H9 (cell line): ENCODE data around the gene LFNG. TPM values are rescaled to one million over a fixed set of nuclear protein-coding genes. Genes with fewer than 3 reads are reported as not detected.

Experiments used
- DNase-seq: peaks from one replicate; pipeline ENCODE4 v3.0.0-alpha.2; 2017
- H2AFZ ChIP-seq: one replicate; pipeline ENCODE4 v1.6.1; 2013; ENCODE audit warnings: mild to moderate bottlenecking, low read length, control low read depth, moderate library complexity
- H2AK5ac ChIP-seq: 2 replicates; pipeline ENCODE4 v1.6.1; 2013; ENCODE audit warnings: low read length, control low read depth, mixed read lengths; ENCODE audit not compliant: insufficient read length
- H2BK120ac ChIP-seq: one replicate; pipeline ENCODE4 v1.6.1; 2013; ENCODE audit warnings: low read depth, mild to moderate bottlenecking, low read length, control low read depth, inconsistent platforms; ENCODE audit not compliant: poor library complexity, severe bottlenecking
- H2BK12ac ChIP-seq: 2 replicates; pipeline ENCODE4 v1.6.1; 2013; ENCODE audit warnings: low read length, control low read depth, mixed read lengths, low read depth; ENCODE audit not compliant: insufficient read length
- H2BK15ac ChIP-seq: 2 replicates; pipeline ENCODE4 v1.6.1; 2013; ENCODE audit warnings: low read depth, low read length, control low read depth
- H2BK20ac ChIP-seq: one replicate; pipeline ENCODE4 v1.6.1; 2013; ENCODE audit warnings: low read depth, mild to moderate bottlenecking, low read length, control low read depth, inconsistent platforms; ENCODE audit not compliant: poor library complexity, severe bottlenecking
- H2BK5ac ChIP-seq: 2 replicates; pipeline ENCODE4 v1.6.1; 2013; ENCODE audit warnings: low read length, control low read depth, mixed read lengths; ENCODE audit not compliant: insufficient read length
- H3K14ac ChIP-seq: 2 replicates; pipeline ENCODE4 v1.6.1; 2013; ENCODE audit warnings: low read length, control low read depth; ENCODE audit not compliant: insufficient read depth
- H3K18ac ChIP-seq: 2 replicates; pipeline ENCODE4 v1.6.1; 2013; ENCODE audit warnings: low read depth, mild to moderate bottlenecking, mixed read lengths, low read length, control low read depth; ENCODE audit not compliant: insufficient read length
- H3K23ac ChIP-seq: 2 replicates; pipeline ENCODE4 v1.6.1; 2013; ENCODE audit warnings: low read length, control low read depth, mixed read lengths, low read depth; ENCODE audit not compliant: insufficient read length
- H3K23me2 ChIP-seq: 2 replicates; pipeline ENCODE4 v1.6.1; 2013; ENCODE audit warnings: low read depth, mild to moderate bottlenecking, mixed read lengths, low read length, control low read depth; ENCODE audit not compliant: insufficient read length, poor library complexity, severe bottlenecking
- H3K27ac ChIP-seq: 2 replicates; pipeline ENCODE4 v1.5.1; 2013; ENCODE audit warnings: low read length, control low read depth, mixed read lengths, low read depth; ENCODE audit not compliant: insufficient read length
- H3K27me3 ChIP-seq: 2 replicates; pipeline ENCODE4 v1.6.1; 2013; ENCODE audit warnings: low read length, control low read depth, inconsistent platforms; ENCODE audit not compliant: insufficient read depth
- H3K4ac ChIP-seq: 2 replicates; pipeline ENCODE4 v1.6.1; 2013; ENCODE audit warnings: low read depth, mild to moderate bottlenecking, control low read depth, inconsistent platforms, low read length, moderate library complexity
- H3K4me1 ChIP-seq: 2 replicates; pipeline ENCODE4 v1.6.1; 2013; ENCODE audit warnings: low read length, control low read depth, inconsistent platforms; ENCODE audit not compliant: insufficient read depth
- H3K4me2 ChIP-seq: 2 replicates; pipeline ENCODE4 v1.6.1; 2013; ENCODE audit warnings: low read length, control low read depth, mixed read lengths; ENCODE audit not compliant: insufficient read length, insufficient read depth
- H3K56ac ChIP-seq: 2 replicates; pipeline ENCODE4 v1.6.1; 2013; ENCODE audit warnings: low read depth, mild to moderate bottlenecking, mixed read lengths, low read length, control low read depth; ENCODE audit not compliant: insufficient read length
- H3K79me1 ChIP-seq: 2 replicates; pipeline ENCODE4 v1.6.1; 2013; ENCODE audit warnings: low read depth, mild to moderate bottlenecking, moderate library complexity, low read length, control low read depth, inconsistent platforms; ENCODE audit not compliant: insufficient read depth, poor library complexity, severe bottlenecking
- H3K79me2 ChIP-seq: 2 replicates; pipeline ENCODE4 v1.6.1; 2013; ENCODE audit warnings: low read length, control low read depth, inconsistent platforms; ENCODE audit not compliant: insufficient read depth
- H3K9ac ChIP-seq: 2 replicates; pipeline ENCODE4 v1.6.1; 2013; ENCODE audit warnings: low read length, control low read depth, mixed read lengths; ENCODE audit not compliant: insufficient read length; ENCODE audit errors: extremely low read depth
- H3K9me3 ChIP-seq: one replicate; pipeline ENCODE4 v1.6.1; 2013; ENCODE audit warnings: low read depth, low read length, inconsistent platforms; ENCODE audit not compliant: control insufficient read depth
- H3T11ph ChIP-seq: one replicate; pipeline ENCODE4 v1.6.1; 2013; ENCODE audit warnings: mild to moderate bottlenecking, low read length, control low read depth, inconsistent platforms
- H4K20me1 ChIP-seq: one replicate; pipeline ENCODE4 v1.6.1; 2013; ENCODE audit not compliant: control insufficient read depth, insufficient read length, insufficient read depth
- H4K5ac ChIP-seq: 2 replicates; pipeline ENCODE4 v1.6.1; 2013; ENCODE audit warnings: low read depth, mild to moderate bottlenecking, mixed read lengths, low read length, control low read depth; ENCODE audit not compliant: insufficient read length
- H4K8ac ChIP-seq: replicated peaks from 2 replicates; pipeline ENCODE4 v1.6.1; 2013; ENCODE audit warnings: low read length, control low read depth, mixed read lengths, low read depth; ENCODE audit not compliant: insufficient read length
- H4K91ac ChIP-seq: 2 replicates; pipeline ENCODE4 v1.6.1; 2013; ENCODE audit warnings: low read depth, mild to moderate bottlenecking, moderate library complexity, mixed read lengths, low read length, control low read depth; ENCODE audit not compliant: insufficient read length
- H3K27ac Mint-ChIP-seq, 3 experiments: 2 replicates in 2 of 3; 3 replicates in 1 of 3; pipeline ENCODE4 v1.8.0; 2020 to 2021; ENCODE audit warnings: mixed read lengths in 3 of 3, mild to moderate bottlenecking in 1 of 3, moderate library complexity in 1 of 3
- H3K27me3 Mint-ChIP-seq: 2 replicates; pipeline ENCODE4 v1.8.0; 2021; ENCODE audit warnings: low read depth, mild to moderate bottlenecking, moderate library complexity, mixed read lengths
- H3K36me3 Mint-ChIP-seq, 3 experiments: 2 replicates in 2 of 3; 3 replicates in 1 of 3; pipeline ENCODE4 v1.8.0; 2020 to 2021; ENCODE audit warnings: low read depth in 3 of 3, mixed read lengths in 3 of 3; ENCODE audit not compliant: insufficient read depth in 1 of 3
- H3K4me1 Mint-ChIP-seq, 2 experiments: 2 replicates each; pipeline ENCODE4 v1.8.0; 2020; ENCODE audit warnings: mixed read lengths in 2 of 2
- H3K4me3 Mint-ChIP-seq, 2 experiments: 2 replicates in 1 of 2; 3 replicates in 1 of 2; pipeline ENCODE4 v1.8.0; 2020 to 2021; ENCODE audit warnings: mild to moderate bottlenecking in 2 of 2, mixed read lengths in 2 of 2, moderate library complexity in 1 of 2
- H3K9me3 Mint-ChIP-seq, 2 experiments: 2 replicates in 1 of 2; 3 replicates in 1 of 2; pipeline ENCODE4 v1.8.0; 2020; ENCODE audit warnings: mild to moderate bottlenecking in 2 of 2, mixed read lengths in 2 of 2, moderate library complexity in 1 of 2
- CTCF ChIP-seq: fragments of 200-600 bp; sonication (generic); conservative IDR thresholded peaks from 3 replicates; pipeline ENCODE4 v1.8.0; 2021; ENCODE audit warnings: antibody characterized with exemption, mild to moderate bottlenecking
- WGBS: extraction: QIAGEN DNeasy Blood & Tissue Kit; methylation state at CpG from one replicate; pipeline ENCODE4 v1.1.7; 2013; ENCODE audit warnings: missing lambda C conversion rate, low lambda C conversion rate, mixed read lengths; ENCODE audit not compliant: insufficient read length; ENCODE audit errors: extremely low coverage; 5-methylcytosine and 5-hydroxymethylcytosine counted together
- total RNA-seq: library from RNA; stranded (reverse); gene quantifications from 2 replicates; pipeline ENCODE4 v1.2.1, GENCODE V29; 2021

The LFNG gene
- total RNA-seq, 1 experiment from 2014 or later, result 52.9 TPM

GRCh38 chr7:2575733-2576340, 56.3 kb downstream of the LFNG start:
- Histone ChIP-seq H3K18ac (no peak overlapping the region), H2BK12ac (no peak overlapping the region), H3K23me2 (no peaks in the 10 kb centered on the region), H2BK15ac (no peak overlapping the region), H2AFZ (no peak overlapping the region), H3K14ac (no peak overlapping the region), H2AK5ac (no peak overlapping the region), H3K4ac (no peak overlapping the region), H4K91ac (no peak overlapping the region), H3K9ac (no peak overlapping the region), H3K4me1 (no peaks in the 10 kb centered on the region), H2BK20ac (no peak overlapping the region), H3K9me3 (no peaks in the 10 kb centered on the region), H3K79me1 (no peaks in the 10 kb centered on the region), H3K27me3 (no peaks in the 10 kb centered on the region), H4K20me1 (no peaks in the 10 kb centered on the region), H3K79me2 (no peaks in the 10 kb centered on the region), H2BK120ac (no peak overlapping the region), H3K27ac (no peak overlapping the region), H3T11ph (no peak overlapping the region), H3K56ac (no peak overlapping the region), H4K5ac (no peak overlapping the region), H3K23ac (no peak overlapping the region), H3K4me2 (no peak overlapping the region), H2BK5ac (no peak overlapping the region), H4K8ac (no peak overlapping the region)
- Mint-ChIP-seq H3K4me3 (no peak overlapping the region), H3K36me3 (peaks cover 0 to 3% (median 0%) of the 10 kb centered on the region in 3 experiments; a peak in 4 of 7 replicates), H3K27me3 (no peaks in the 10 kb centered on the region), H3K9me3 (peaks cover 0 to 3% of the 10 kb centered on the region in 2 experiments; a peak in 3 of 5 replicates), H3K4me1 (no peaks in the 10 kb centered on the region; a peak in 1 of 4 replicates), H3K27ac (peak overlapping the region in 2 of 3 experiments; percentile 40 to 89; a peak in 3 of 7 replicates)
- no CpG with 5 or more reads among the region's 21 CpGs for WGBS
- no peak for TF ChIP-seq CTCF
- DNase-seq, result no peak
